Activated naive CD8-positive, alpha-beta T cell treated with anti-CD3 and anti-CD28 coated beads for 36 hours (primary cell): ENCODE data around the gene EIF4ENIF1. TPM values are rescaled to one million over a fixed set of nuclear protein-coding genes. Genes with fewer than 3 reads are reported as not detected.
A peak's percentile ranks its signal among the peaks of the same experiment; 100 is the strongest.
"Not testable (repeated sequence)": the region's sequence is repeated elsewhere in the genome, so short reads cannot be mapped to it uniquely, and the experiment has no call there.

ENCODE experiments used
- DNase-seq: peaks from one replicate; pipeline ENCODE4 v3.0.0; 2021
- H3K27ac Mint-ChIP-seq: one replicate; pipeline ENCODE4 v1.8.0; 2022; ENCODE audit warnings: mild to moderate bottlenecking, moderate library complexity, mixed read lengths
- H3K27me3 Mint-ChIP-seq: one replicate; pipeline ENCODE4 v1.8.0; 2022; ENCODE audit warnings: mild to moderate bottlenecking, mixed read lengths
- H3K36me3 Mint-ChIP-seq: one replicate; pipeline ENCODE4 v1.8.0; 2021; ENCODE audit warnings: mild to moderate bottlenecking, mixed read lengths
- H3K4me1 Mint-ChIP-seq: one replicate; pipeline ENCODE4 v1.8.0; 2021; ENCODE audit warnings: mixed read lengths
- H3K4me3 Mint-ChIP-seq: one replicate; pipeline ENCODE4 v1.8.0; 2022; ENCODE audit warnings: mild to moderate bottlenecking, moderate library complexity, mixed read lengths
- H3K9me3 Mint-ChIP-seq: one replicate; pipeline ENCODE4 v1.8.0; 2022; ENCODE audit warnings: mixed read lengths
- total RNA-seq, 2 experiments: library from RNA; stranded (reverse); gene quantifications; one replicate each; pipeline ENCODE4 v1.2.3, GENCODE V29; 2021

Gene EIF4ENIF1, protein sequence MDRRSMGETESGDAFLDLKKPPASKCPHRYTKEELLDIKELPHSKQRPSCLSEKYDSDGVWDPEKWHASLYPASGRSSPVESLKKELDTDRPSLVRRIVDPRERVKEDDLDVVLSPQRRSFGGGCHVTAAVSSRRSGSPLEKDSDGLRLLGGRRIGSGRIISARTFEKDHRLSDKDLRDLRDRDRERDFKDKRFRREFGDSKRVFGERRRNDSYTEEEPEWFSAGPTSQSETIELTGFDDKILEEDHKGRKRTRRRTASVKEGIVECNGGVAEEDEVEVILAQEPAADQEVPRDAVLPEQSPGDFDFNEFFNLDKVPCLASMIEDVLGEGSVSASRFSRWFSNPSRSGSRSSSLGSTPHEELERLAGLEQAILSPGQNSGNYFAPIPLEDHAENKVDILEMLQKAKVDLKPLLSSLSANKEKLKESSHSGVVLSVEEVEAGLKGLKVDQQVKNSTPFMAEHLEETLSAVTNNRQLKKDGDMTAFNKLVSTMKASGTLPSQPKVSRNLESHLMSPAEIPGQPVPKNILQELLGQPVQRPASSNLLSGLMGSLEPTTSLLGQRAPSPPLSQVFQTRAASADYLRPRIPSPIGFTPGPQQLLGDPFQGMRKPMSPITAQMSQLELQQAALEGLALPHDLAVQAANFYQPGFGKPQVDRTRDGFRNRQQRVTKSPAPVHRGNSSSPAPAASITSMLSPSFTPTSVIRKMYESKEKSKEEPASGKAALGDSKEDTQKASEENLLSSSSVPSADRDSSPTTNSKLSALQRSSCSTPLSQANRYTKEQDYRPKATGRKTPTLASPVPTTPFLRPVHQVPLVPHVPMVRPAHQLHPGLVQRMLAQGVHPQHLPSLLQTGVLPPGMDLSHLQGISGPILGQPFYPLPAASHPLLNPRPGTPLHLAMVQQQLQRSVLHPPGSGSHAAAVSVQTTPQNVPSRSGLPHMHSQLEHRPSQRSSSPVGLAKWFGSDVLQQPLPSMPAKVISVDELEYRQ
- total RNA-seq: 10 to 100 TPM; 31.3 to 38.8 TPM

GRCh38 chr22:31489632-31490495 lies at the start of gene EIF4ENIF1:
EIF4ENIF1 (minus strand) TSS chr22:31489842; CDS start chr22:31488718, 1,124 bp downstream.
- H3K27ac Mint-ChIP-seq: peak within 1 kb of the TSS; percentile 97
- DNase-seq: peak; percentile 84
- H3K9me3 Mint-ChIP-seq: no peaks in the 10 kb centered on the region
- peak within 1 kb of the TSS; percentile 95 for H3K4me3 Mint-ChIP-seq
- H3K27me3 Mint-ChIP-seq: no peaks in the 10 kb centered on the region
- peaks cover 31% of the 10 kb centered on the region for H3K36me3 Mint-ChIP-seq
- H3K4me1 Mint-ChIP-seq: peaks cover 43% of the 10 kb centered on the region

DNA sequence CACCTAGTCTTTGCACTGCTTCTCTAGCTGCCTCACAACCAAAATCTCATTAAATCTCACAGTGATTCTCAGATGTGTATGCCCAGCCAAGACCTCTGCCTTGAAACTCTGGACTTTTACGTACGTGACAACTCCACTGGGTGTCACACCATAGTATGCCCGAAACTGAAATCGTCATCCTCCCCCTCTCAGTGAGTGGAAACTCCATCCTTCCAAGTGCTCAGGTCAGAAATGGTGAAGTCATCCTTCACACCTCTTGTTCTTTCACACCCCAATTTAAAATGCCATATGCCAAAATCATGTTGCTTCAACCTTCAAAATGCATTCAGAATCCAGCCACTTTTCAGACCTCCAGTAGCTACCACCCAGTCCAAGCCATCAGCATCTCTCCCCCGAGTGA lies 49.2 kb upstream of the EIF4ENIF1 start:
- Mint-ChIP-seq H3K4me1 (peaks cover 31% of the 10 kb centered on the region), H3K4me3 (peak overlapping the region; percentile 29), H3K27me3 (no peaks in the 10 kb centered on the region), H3K36me3 (peaks cover 53% of the 10 kb centered on the region), H3K9me3 (no peaks in the 10 kb centered on the region), H3K27ac (peak overlapping the region; percentile 90)
- DNase-seq: peak; percentile 54

DNA sequence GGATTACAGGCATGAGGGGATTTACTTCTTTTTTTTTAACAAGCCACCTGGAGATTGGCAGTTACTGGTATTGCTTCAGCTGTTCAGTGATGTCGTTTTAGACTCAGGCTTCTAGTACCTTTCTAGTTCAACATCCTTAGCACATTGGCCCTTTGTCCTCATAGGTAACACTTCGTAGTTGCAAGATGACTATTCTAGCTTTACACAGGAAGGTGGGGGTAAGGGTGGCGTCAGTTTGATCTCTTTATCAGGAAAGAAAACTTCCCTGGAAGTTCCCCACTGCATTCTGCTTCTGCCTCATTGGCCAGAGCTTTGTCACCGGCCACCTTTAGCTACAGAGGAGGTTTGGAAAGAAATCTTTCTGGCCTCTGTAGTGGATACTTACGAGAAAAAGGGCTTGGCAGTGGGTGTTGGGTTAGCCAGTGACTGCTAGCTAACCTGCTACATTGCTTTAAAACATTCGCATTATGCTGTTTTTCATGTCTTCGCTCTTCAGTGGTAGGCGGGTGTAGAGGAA lies 47.4 kb upstream of the EIF4ENIF1 start:
- Mint-ChIP-seq H3K4me1 (peaks cover 45% of the 10 kb centered on the region), H3K36me3 (peaks cover 57% of the 10 kb centered on the region), H3K27ac (peak overlapping the region; percentile 90), H3K4me3 (no peak overlapping the region), H3K9me3 (no peaks in the 10 kb centered on the region), H3K27me3 (no peaks in the 10 kb centered on the region)
- peak; percentile 52 for DNase-seq

- no peaks in the 10 kb centered on the region for H3K9me3 Mint-ChIP-seq
- H3K4me1 Mint-ChIP-seq: peaks cover 44% of the 10 kb centered on the region
- peak overlapping the region; percentile 38 for H3K27ac Mint-ChIP-seq
- no peak overlapping the region for H3K4me3 Mint-ChIP-seq
- H3K27me3 Mint-ChIP-seq: no peaks in the 10 kb centered on the region
- no peak for DNase-seq
- H3K36me3 Mint-ChIP-seq: peaks cover 53% of the 10 kb centered on the region
Measured at GRCh38 chr22:31533374-31533773, 43.7 kb upstream of the EIF4ENIF1 start.

DNA sequence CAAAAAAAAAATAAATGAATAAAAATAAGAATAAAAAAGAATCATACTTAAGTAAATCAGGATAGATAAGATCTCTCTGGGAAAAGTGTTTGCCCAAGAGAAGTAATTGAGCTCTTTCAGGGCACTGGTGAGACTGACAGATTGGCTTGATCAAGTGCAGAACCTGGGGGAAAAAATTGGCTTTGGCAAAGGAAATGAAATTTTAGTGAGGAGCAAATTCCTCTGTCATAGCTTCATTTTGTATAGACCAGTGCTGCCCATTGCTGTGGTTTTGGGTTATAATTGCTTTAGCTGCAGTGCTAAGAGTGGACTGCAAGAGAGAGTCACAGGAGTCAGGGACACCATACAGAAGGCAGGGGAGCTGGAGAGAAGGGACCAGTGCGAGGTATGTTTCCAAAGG lies 42.4 kb upstream of the EIF4ENIF1 start:
- no peaks in the 10 kb centered on the region for H3K27me3 Mint-ChIP-seq
- DNase-seq: no peak
- no peak overlapping the region for H3K4me3 Mint-ChIP-seq
- H3K27ac Mint-ChIP-seq: peak overlapping the region; percentile 64
- peaks cover 56% of the 10 kb centered on the region for H3K36me3 Mint-ChIP-seq
- H3K9me3 Mint-ChIP-seq: no peaks in the 10 kb centered on the region
- H3K4me1 Mint-ChIP-seq: peaks cover 37% of the 10 kb centered on the region

GRCh38 chr22:31530823-31531195 lies 41.2 kb upstream of the EIF4ENIF1 start:
- Mint-ChIP-seq H3K27me3 (no peaks in the 10 kb centered on the region), H3K27ac (peak overlapping the region; percentile 75), H3K4me1 (peaks cover 40% of the 10 kb centered on the region), H3K4me3 (no peak overlapping the region), H3K9me3 (peaks cover 5% of the 10 kb centered on the region), H3K36me3 (peaks cover 64% of the 10 kb centered on the region)
- DNase-seq: no peak

GRCh38 chr22:31526270-31526669 lies 36.6 kb upstream of the EIF4ENIF1 start:
- peak; percentile 51 for DNase-seq
- Mint-ChIP-seq H3K9me3 (peaks cover 10% of the 10 kb centered on the region), H3K27ac (peak overlapping the region; percentile 95), H3K27me3 (no peaks in the 10 kb centered on the region), H3K4me1 (peaks cover 55% of the 10 kb centered on the region), H3K4me3 (peak overlapping the region; percentile 52), H3K36me3 (peaks cover 71% of the 10 kb centered on the region)

DNA sequence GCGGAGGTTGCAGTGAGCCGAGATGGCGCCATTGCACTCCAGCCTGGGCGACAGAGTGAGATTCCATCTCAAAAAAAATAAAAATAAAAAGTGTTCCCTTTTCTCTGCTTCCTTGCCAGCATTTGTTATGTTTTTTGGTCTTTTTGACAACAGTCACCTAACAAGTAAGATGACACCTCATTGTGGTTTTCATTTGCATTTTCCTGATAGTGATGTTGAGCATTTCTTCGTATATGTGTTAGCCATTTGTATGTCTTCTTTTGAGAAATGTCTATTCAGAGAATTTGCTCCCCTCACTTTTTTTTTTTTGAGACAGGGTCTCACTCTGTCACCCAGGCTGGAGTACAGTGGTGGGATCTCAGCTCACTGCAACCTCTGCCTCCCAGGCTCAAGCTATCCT lies 34.5 kb upstream of the EIF4ENIF1 start:
- not testable (repeated sequence) for DNase-seq, H3K27me3 Mint-ChIP-seq
- Mint-ChIP-seq H3K4me1 (peaks cover 56% of the 10 kb centered on the region), H3K27ac (peak overlapping the region; percentile 95), H3K4me3 (peak overlapping the region; percentile 22), H3K9me3 (peaks cover 10% of the 10 kb centered on the region), H3K36me3 (peaks cover 70% of the 10 kb centered on the region)

GRCh38 chr22:31520051-31520450 lies 30.4 kb upstream of the EIF4ENIF1 start:
- peak overlapping the region; percentile 26 for H3K27ac Mint-ChIP-seq

GRCh38 chr22:31509061-31509762 lies 19.6 kb upstream of the EIF4ENIF1 start:
- Mint-ChIP-seq H3K4me3 (no peak overlapping the region), H3K4me1 (peaks cover 44% of the 10 kb centered on the region)

More at GRCh38 chr22:31520051-31520450, 30.4 kb upstream of the EIF4ENIF1 start:
- Mint-ChIP-seq H3K4me3 (no peak overlapping the region), H3K27me3 (no peaks in the 10 kb centered on the region), H3K9me3 (peaks cover 2% of the 10 kb centered on the region), H3K36me3 (peaks cover 67% of the 10 kb centered on the region), H3K4me1 (peaks cover 43% of the 10 kb centered on the region)
- no peak for DNase-seq

DNA sequence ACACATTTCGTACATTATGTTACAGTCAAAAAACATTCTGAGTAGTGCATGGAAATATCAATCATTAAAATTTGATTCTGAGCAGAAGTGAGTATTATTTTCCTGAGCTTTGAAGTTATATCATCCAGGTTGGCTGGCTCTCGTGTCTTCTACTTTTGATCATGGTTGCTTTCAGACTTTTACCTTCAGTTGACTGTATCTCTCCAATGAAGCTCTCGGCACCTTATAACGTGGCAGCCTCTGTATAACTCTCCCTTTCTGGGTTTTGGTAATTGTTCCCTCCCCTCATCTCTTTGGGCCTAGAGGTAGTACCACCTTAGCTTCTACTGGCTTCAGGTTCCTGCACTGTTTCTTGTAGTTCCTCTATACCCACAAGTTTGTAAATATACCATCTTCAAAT lies 18.9 kb upstream of the EIF4ENIF1 start:
- Mint-ChIP-seq H3K4me1 (peaks cover 48% of the 10 kb centered on the region), H3K4me3 (no peak overlapping the region), H3K27me3 (no peaks in the 10 kb centered on the region), H3K36me3 (peaks cover 65% of the 10 kb centered on the region), H3K27ac (no peak overlapping the region), H3K9me3 (peaks cover 3% of the 10 kb centered on the region)
- no peak for DNase-seq

More at GRCh38 chr22:31509061-31509762, 19.6 kb upstream of the EIF4ENIF1 start:
- Mint-ChIP-seq H3K9me3 (peaks cover 3% of the 10 kb centered on the region), H3K36me3 (peaks cover 65% of the 10 kb centered on the region), H3K27ac (peak overlapping the region; percentile 34), H3K27me3 (no peaks in the 10 kb centered on the region)
- no peak for DNase-seq

GRCh38 chr22:31507517-31507916 lies 17.9 kb upstream of the EIF4ENIF1 start:
- Mint-ChIP-seq H3K4me1 (peaks cover 56% of the 10 kb centered on the region), H3K36me3 (peaks cover 62% of the 10 kb centered on the region)
- H3K27me3 Mint-ChIP-seq, H3K27ac Mint-ChIP-seq, H3K4me3 Mint-ChIP-seq, H3K9me3 Mint-ChIP-seq, DNase-seq: not testable (repeated sequence)

- H3K4me3 Mint-ChIP-seq: no peak overlapping the region
Measured at GRCh38 chr22:31504282-31504681, 14.6 kb upstream of the EIF4ENIF1 start.

More at GRCh38 chr22:31504282-31504681, 14.6 kb upstream of the EIF4ENIF1 start:
- Mint-ChIP-seq H3K4me1 (peaks cover 64% of the 10 kb centered on the region), H3K27me3 (no peaks in the 10 kb centered on the region), H3K36me3 (peaks cover 60% of the 10 kb centered on the region), H3K27ac (no peak overlapping the region), H3K9me3 (peaks cover 3% of the 10 kb centered on the region)
- no peak for DNase-seq
